Neural cell (in vitro differentiated cells): ENCODE data around the gene PMEPA1.

ENCODE experiments used
- CTCF ChIP-seq: fragments of 450-650 bp; IDR thresholded peaks from 2 replicates; pipeline ENCODE4 v1.5.1; 2014; ENCODE audit warnings: antibody characterized with exemption, mild to moderate bottlenecking, moderate library complexity; ENCODE audit not compliant: poor library complexity, severe bottlenecking
- EZH2 ChIP-seq: fragments of 200-600, 300-800 bp; shearing (Covaris generic), sonication (generic); IDR thresholded peaks from 2 replicates; pipeline ENCODE4 v1.6.1; 2014; ENCODE audit warnings: antibody characterized with exemption, low read length, borderline replicate concordance, mild to moderate bottlenecking; ENCODE audit not compliant: insufficient read depth, poor library complexity, severe bottlenecking
- MXI1 ChIP-seq: fragments of 450-650 bp; conservative IDR thresholded peaks from 2 replicates; pipeline ENCODE4 v1.6.1; 2014; ENCODE audit warnings: antibody characterized with exemption, mild to moderate bottlenecking; ENCODE audit not compliant: poor library complexity, severe bottlenecking
- POLR2AphosphoS5 ChIP-seq: IDR thresholded peaks from 2 replicates; pipeline ENCODE4 v1.6.1; 2012
- REST ChIP-seq: IDR thresholded peaks from 2 replicates; pipeline ENCODE4 v1.6.1; 2012; ENCODE audit warnings: borderline replicate concordance

GRCh38 chr20:57737349-57737748, 27.5 kb upstream of the PMEPA1 start:
- TF ChIP-seq EZH2 (no peak), CTCF (no peak), MXI1 (no peak), REST (no peak), POLR2AphosphoS5 (no peak)
